Naive thymus-derived CD4-positive, alpha-beta T cell (primary cell): Measurements from ENCODE around the gene CCDC85C. TPM values are rescaled to one million over a fixed set of nuclear protein-coding genes. Genes with fewer than 3 reads are reported as not detected.

ENCODE experiments used
- ATAC-seq: fragments of 150-1000 bp; cut with Tn5 transposase; 2 replicates; pipeline ENCODE4 v1.10.0; 2021; ENCODE audit warnings: mild to moderate bottlenecking, moderate library complexity
- CTCF ChIA-PET: fragments of 350-600 bp; sonication (Branson Sonifier 250); formaldehyde crosslinking; loops from one replicate; lab custom pipeline; 2021; ENCODE audit warnings: antibody characterized with exemption; lab: Charles Lee
- POLR2A ChIA-PET: fragments of 350-600 bp; sonication (Branson Sonifier 250); formaldehyde crosslinking; loops from one replicate; lab custom pipeline; 2021; ENCODE audit warnings: antibody characterized with exemption, inconsistent platforms; lab: Charles Lee
- DNase-seq, 9 donors: peaks; one replicate each; pipeline versions ENCODE4 v3.0.0 to v3.0.0-alpha.2; 2020 to 2022; ENCODE audit warnings: mixed read lengths in 1 of 9
- H3K27ac ChIP-seq: one replicate; pipeline ENCODE4 v1.7.0; 2013; ENCODE audit warnings: mild to moderate bottlenecking, low read depth, low read length, moderate library complexity
- H3K27me3 ChIP-seq, 2 donors: one replicate each; pipeline ENCODE4 v1.7.0; 2013; ENCODE audit warnings: low read length in 2 of 2, mild to moderate bottlenecking in 2 of 2, moderate library complexity in 2 of 2; ENCODE audit not compliant: control insufficient read depth in 2 of 2, insufficient read depth in 2 of 2
- H3K36me3 ChIP-seq, 3 experiments: 1 replicate in 2 of 3; 2 replicates in 1 of 3; pipeline ENCODE4 v1.7.0; 2013; ENCODE audit warnings: low read length in 3 of 3, mild to moderate bottlenecking in 3 of 3, moderate library complexity in 1 of 3; ENCODE audit not compliant: insufficient read depth in 3 of 3, control insufficient read depth in 2 of 3
- H3K4me1 ChIP-seq, 2 donors: one replicate each; pipeline ENCODE4 v1.7.0; 2013; ENCODE audit warnings: low read length in 2 of 2, mild to moderate bottlenecking in 2 of 2, moderate library complexity in 1 of 2; ENCODE audit not compliant: control insufficient read depth in 2 of 2, insufficient read depth in 2 of 2
- H3K4me3 ChIP-seq: 2 replicates; pipeline ENCODE4 v1.7.0; 2013; ENCODE audit warnings: mild to moderate bottlenecking, low read length
- H3K9me3 ChIP-seq, 3 experiments: 1 replicate in 2 of 3; 2 replicates in 1 of 3; pipeline ENCODE4 v1.7.0; 2013; ENCODE audit warnings: low read length in 3 of 3; ENCODE audit not compliant: control insufficient read depth in 2 of 3
- H3K27ac Mint-ChIP-seq, 9 donors: one replicate each; pipeline ENCODE4 v1.8.0; 2020 to 2022; ENCODE audit warnings: mixed read lengths in 9 of 9, mild to moderate bottlenecking in 8 of 9, moderate library complexity in 5 of 9, inconsistent platforms in 2 of 9
- H3K27me3 Mint-ChIP-seq, 5 donors: one replicate each; pipeline ENCODE4 v1.8.0; 2021 to 2022; ENCODE audit warnings: mixed read lengths in 5 of 5, mild to moderate bottlenecking in 1 of 5
- H3K36me3 Mint-ChIP-seq, 5 donors: one replicate each; pipeline ENCODE4 v1.8.0; 2020 to 2022; ENCODE audit warnings: mixed read lengths in 5 of 5, mild to moderate bottlenecking in 3 of 5, inconsistent platforms in 1 of 5
- H3K4me1 Mint-ChIP-seq, 7 donors: one replicate each; pipeline ENCODE4 v1.8.0; 2020 to 2022; ENCODE audit warnings: mixed read lengths in 7 of 7, mild to moderate bottlenecking in 3 of 7, inconsistent platforms in 1 of 7
- H3K4me3 Mint-ChIP-seq, 10 donors: one replicate each; pipeline ENCODE4 v1.8.0; 2020 to 2022; ENCODE audit warnings: mild to moderate bottlenecking in 10 of 10, mixed read lengths in 10 of 10, moderate library complexity in 6 of 10, inconsistent platforms in 2 of 10
- H3K9me3 Mint-ChIP-seq, 11 donors: one replicate each; pipeline ENCODE4 v1.8.0; 2020 to 2022; ENCODE audit warnings: mixed read lengths in 11 of 11, mild to moderate bottlenecking in 4 of 11, inconsistent platforms in 1 of 11, moderate library complexity in 1 of 11
- intact Hi-C, 2 donors: fragments of 100-400 bp; cut with micrococcal nuclease; formaldehyde crosslinking; loops; one replicate each; pipeline ENCODE4 v1.15.1; 2023
- polyA plus RNA-seq, 2 donors: library from polyadenylated mRNA; unstranded; fragments of 300-500 nt; fragmentation: Illumina TruSeq; gene quantifications; one replicate each; pipeline ENCODE4 v1.2.3, GENCODE V29; 2021
- total RNA-seq, 6 experiments: library from RNA in 5 of 6; stranded (reverse) in 5 of 6; gene quantifications; 1 replicate in 5 of 6; 2 replicates in 1 of 6; pipeline ENCODE4 v1.2.3 and lab custom pipeline; 2021 to 2026

The CCDC85C gene
- total and polyA plus RNA-seq, 7 experiments from 2014 or later = 0.76 to 9.9 (median 7.8) TPM

- intact Hi-C loops = no loop called here
- no peak overlapping the region for H3K4me3 Mint-ChIP-seq
Measured at GRCh38 chr14:99513183-99513694, 90.8 kb downstream of the CCDC85C start.

GRCh38 chr14:99512571-99513182 is 91.3 kb downstream of the CCDC85C start:
- no peak overlapping the region for H3K27ac Mint-ChIP-seq
- no peaks in the 10 kb centered on the region for H3K27me3 ChIP-seq
- CTCF ChIA-PET = interaction anchor here (0.7 kb wide), 1 partner anchor 96 kb away, joined by 3 read pairs; no protein-coding TSS in a partner anchor
- no peak for ATAC-seq
- DNase-seq = no peak
- H3K9me3 ChIP-seq = no peaks in the 10 kb centered on the region
- POLR2A ChIA-PET = interaction anchor here (0.7 kb wide), 1 partner anchor 64 kb away, joined by 3 read pairs; no protein-coding TSS in a partner anchor
- H3K36me3 ChIP-seq = peaks cover 0 to 68% (median 6%) of the 10 kb centered on the region in 3 experiments
- H3K4me3 Mint-ChIP-seq = no peak overlapping the region
- H3K4me1 Mint-ChIP-seq = no peaks in the 10 kb centered on the region
- no peaks in the 10 kb centered on the region for H3K9me3 Mint-ChIP-seq
- H3K4me3 ChIP-seq = no peak overlapping the region
- H3K27me3 Mint-ChIP-seq = no peaks in the 10 kb centered on the region
- peaks cover 0 to 19% (median under 1%) of the 10 kb centered on the region in 5 donors for H3K36me3 Mint-ChIP-seq
- H3K4me1 ChIP-seq = no peaks in the 10 kb centered on the region
- no peak overlapping the region for H3K27ac ChIP-seq
- intact Hi-C loops = no loop called here

More at GRCh38 chr14:99513183-99513694, 90.8 kb downstream of the CCDC85C start:
- Mint-ChIP-seq H3K27ac (peak overlapping the region in 2 of 9 donors; percentile 38 to 48), H3K4me1 (no peaks in the 10 kb centered on the region), H3K36me3 (peaks cover 0 to 14% (median 0%) of the 10 kb centered on the region in 5 donors), H3K9me3 (no peaks in the 10 kb centered on the region), H3K27me3 (no peaks in the 10 kb centered on the region)
- H3K9me3 ChIP-seq = no peaks in the 10 kb centered on the region
- no peaks in the 10 kb centered on the region for H3K27me3 ChIP-seq
- ChIA-PET CTCF (interaction anchor here (0.7 kb wide), 1 partner anchor 95 kb away, joined by 3 read pairs; no protein-coding TSS in a partner anchor), POLR2A (interaction anchor here (0.7 kb wide), 1 partner anchor 64 kb away, joined by 3 read pairs; no protein-coding TSS in a partner anchor)
- no peaks in the 10 kb centered on the region for H3K4me1 ChIP-seq
- H3K27ac ChIP-seq = no peak overlapping the region
- H3K36me3 ChIP-seq = peaks cover 0 to 63% (median 0%) of the 10 kb centered on the region in 3 experiments
- DNase-seq = no peak
- no peak overlapping the region for H3K4me3 ChIP-seq
- ATAC-seq = no peak

- H3K36me3 ChIP-seq = peaks cover 0 to 74% (median 11%) of the 10 kb centered on the region in 3 experiments
- H3K4me3 Mint-ChIP-seq = no peak overlapping the region
- H3K4me1 Mint-ChIP-seq = no peaks in the 10 kb centered on the region
- H3K27ac ChIP-seq = no peak overlapping the region
- ChIA-PET POLR2A (no interaction called here), CTCF (no interaction called here)
- H3K27me3 Mint-ChIP-seq = no peaks in the 10 kb centered on the region
- no peaks in the 10 kb centered on the region for H3K27me3 ChIP-seq
- no peaks in the 10 kb centered on the region for H3K4me1 ChIP-seq
- ATAC-seq (no peak), DNase-seq (no peak)
- H3K36me3 Mint-ChIP-seq = peaks cover 0 to 25% (median 3%) of the 10 kb centered on the region in 5 donors
- H3K9me3 Mint-ChIP-seq = no peaks in the 10 kb centered on the region
- intact Hi-C loops = no loop called here
- no peaks in the 10 kb centered on the region for H3K9me3 ChIP-seq
- H3K4me3 ChIP-seq = no peak overlapping the region
- H3K27ac Mint-ChIP-seq = peak overlapping the region in 2 of 9 donors; percentile 48 to 49
Measured at GRCh38 chr14:99512110-99512449, 91.9 kb downstream of the CCDC85C start.

- ATAC-seq (no peak), DNase-seq (no peak)
- intact Hi-C loops = no loop called here
- Mint-ChIP-seq H3K9me3 (no peaks in the 10 kb centered on the region), H3K27ac (peak overlapping the region in 1 of 9 donors; percentile 59), H3K27me3 (no peaks in the 10 kb centered on the region), H3K4me3 (no peak overlapping the region), H3K36me3 (peaks cover under 1 to 30% (median 3%) of the 10 kb centered on the region in 5 donors), H3K4me1 (no peaks in the 10 kb centered on the region)
- no peaks in the 10 kb centered on the region for H3K27me3 ChIP-seq
- POLR2A ChIA-PET = no interaction called here
- no peaks in the 10 kb centered on the region for H3K9me3 ChIP-seq
- H3K4me3 ChIP-seq = no peak overlapping the region
- no peak overlapping the region for H3K27ac ChIP-seq
- H3K4me1 ChIP-seq = no peaks in the 10 kb centered on the region
- peaks cover 0 to 80% (median 15%) of the 10 kb centered on the region in 3 experiments for H3K36me3 ChIP-seq
- CTCF ChIA-PET = no interaction called here
Measured at GRCh38 chr14:99511421-99512109, 92.4 kb downstream of the CCDC85C start.

GRCh38 chr14:99510556-99511139 is 93.4 kb downstream of the CCDC85C start:
- Mint-ChIP-seq H3K9me3 (peaks cover 0 to 2% (median 0%) of the 10 kb centered on the region in 11 donors), H3K27ac (peak overlapping the region in 2 of 9 donors; percentile 4 to 62), H3K4me3 (no peak overlapping the region), H3K36me3 (peaks cover 5 to 36% (median 10%) of the 10 kb centered on the region in 5 donors), H3K27me3 (no peaks in the 10 kb centered on the region), H3K4me1 (no peaks in the 10 kb centered on the region)
- CTCF ChIA-PET = no interaction called here
- H3K27ac ChIP-seq = no peak overlapping the region
- no peaks in the 10 kb centered on the region for H3K27me3 ChIP-seq
- ATAC-seq (no peak), DNase-seq (no peak)
- H3K4me1 ChIP-seq = no peaks in the 10 kb centered on the region
- no peaks in the 10 kb centered on the region for H3K9me3 ChIP-seq
- no peak overlapping the region for H3K4me3 ChIP-seq
- peaks cover 8 to 89% (median 22%) of the 10 kb centered on the region in 3 experiments for H3K36me3 ChIP-seq
- POLR2A ChIA-PET = no interaction called here
- intact Hi-C loops = no loop called here

GRCh38 chr14:99509871-99510555 is 94.0 kb downstream of the CCDC85C start:
- no peaks in the 10 kb centered on the region for H3K27me3 ChIP-seq

More at GRCh38 chr14:99509871-99510555, 94.0 kb downstream of the CCDC85C start:
- peaks cover 11 to 92% (median 29%) of the 10 kb centered on the region in 3 experiments for H3K36me3 ChIP-seq
- no peak overlapping the region for H3K4me3 ChIP-seq
- no peaks in the 10 kb centered on the region for H3K4me1 ChIP-seq
- no peaks in the 10 kb centered on the region for H3K4me1 Mint-ChIP-seq
- H3K4me3 Mint-ChIP-seq = no peak overlapping the region
- intact Hi-C loops = no loop called here
- no peaks in the 10 kb centered on the region for H3K27me3 Mint-ChIP-seq
- no peaks in the 10 kb centered on the region for H3K9me3 ChIP-seq
- CTCF ChIA-PET = no interaction called here
- peaks cover 9 to 38% (median 11%) of the 10 kb centered on the region in 5 donors for H3K36me3 Mint-ChIP-seq
- H3K9me3 Mint-ChIP-seq = peaks cover 0 to 2% (median 0%) of the 10 kb centered on the region in 11 donors
- DNase-seq = no peak
- ATAC-seq = no peak
- H3K27ac ChIP-seq = no peak overlapping the region
- H3K27ac Mint-ChIP-seq = peak overlapping the region in 1 of 9 donors; percentile 43
- POLR2A ChIA-PET = no interaction called here
